HG02763 (cell line): Measurements from ENCODE around the gene SUCLG2.

Source experiments
- ATAC-seq: cut with Tn5 transposase; IDR thresholded peaks from one replicate; pipeline ENCODE4 v1.9.1; 2021; ENCODE audit warnings: mild to moderate bottlenecking, moderate library complexity; ENCODE audit not compliant: unreplicated experiment

SUCLG2 gene

GRCh38 chr3:67334588-67334987 lies 319.8 kb downstream of the SUCLG2 start:
- no peak for ATAC-seq

- ATAC-seq, result no peak
Measured at GRCh38 chr3:67329358-67329757, 325.1 kb downstream of the SUCLG2 start.

- ATAC-seq, result no peak
Measured at GRCh38 chr3:67327582-67327981, 326.8 kb downstream of the SUCLG2 start.

- ATAC-seq, result no peak
Measured at GRCh38 chr3:67325231-67325630, 329.2 kb downstream of the SUCLG2 start.
